Endothelial cell of umbilical vein (primary cell): ENCODE results near the gene ABCC4. TPM values are rescaled to one million over a fixed set of nuclear protein-coding genes. Genes with fewer than 3 reads are reported as not detected.

Experiments used
- BruUV-seq: library from RNA; stranded (reverse); fragments of 400-500 nt; replicated peaks from 2 replicates; lab custom pipeline; 2021; lab: Mats Ljungman, UMichigan
- CTCF ChIA-PET: fragments of 300-600, 350-600 bp; sonication (Branson Sonifier 250); formaldehyde crosslinking; loops from one replicate; lab custom pipeline; 2021; ENCODE audit warnings: antibody characterized with exemption, inconsistent platforms; lab: Charles Lee
- POLR2A ChIA-PET: fragments of 300-600, 350-600 bp; sonication (Branson Sonifier 250); formaldehyde crosslinking; loops from one replicate; lab custom pipeline; 2021; ENCODE audit warnings: antibody characterized with exemption, inconsistent platforms; lab: Charles Lee
- DNase-seq: peaks from one replicate; pipeline ENCODE4 v3.0.0-alpha.2; 2011; ENCODE audit warnings: low read depth, low spot score
- FAIRE-seq: peaks from 2 replicates; lab custom pipeline; 2011; peaks lifted over from hg19 to GRCh38; lab: Jason Lieb, UNC
- H2AFZ ChIP-seq: 2 replicates; pipeline ENCODE4 v1.6.0; 2012; ENCODE audit warnings: low read depth, low read length, control low read depth, inconsistent platforms
- H3K27ac ChIP-seq: 2 replicates; pipeline ENCODE4 v1.5.1; 2011; ENCODE audit warnings: low read depth, mild to moderate bottlenecking, control low read depth, low read length, moderate library complexity; ENCODE audit not compliant: insufficient read depth
- H3K27me3 ChIP-seq, 2 experiments: 2 replicates each; pipeline versions ENCODE4 v1.6.0 to v1.6.1; 2011; ENCODE audit warnings: low read length in 2 of 2, mixed read lengths in 1 of 2; ENCODE audit not compliant: control insufficient read depth in 2 of 2, insufficient read depth in 2 of 2
- H3K36me3 ChIP-seq, 2 experiments: 2 replicates in 1 of 2; 3 replicates in 1 of 2; pipeline ENCODE4 v1.5.1; 2011; ENCODE audit warnings: low read length in 2 of 2, mild to moderate bottlenecking in 1 of 2, moderate library complexity in 1 of 2; ENCODE audit not compliant: control insufficient read depth in 2 of 2, insufficient read depth in 2 of 2; ENCODE audit errors: extremely low read depth in 1 of 2
- H3K4me1 ChIP-seq: 3 replicates; pipeline ENCODE4 v1.5.1; 2011; ENCODE audit warnings: mild to moderate bottlenecking, low read length; ENCODE audit not compliant: control insufficient read depth, insufficient read depth; ENCODE audit errors: extremely low read depth
- H3K4me2 ChIP-seq: 2 replicates; pipeline ENCODE4 v1.6.1; 2011; ENCODE audit warnings: low read length, control low read depth, mixed read lengths; ENCODE audit not compliant: insufficient read depth
- H3K4me3 ChIP-seq, 3 experiments: fragments of 200-600 bp in 1 of 3; sonication (generic), shearing (Covaris generic) in 1 of 3; replicated peaks in 1 of 3; 2 replicates each; pipeline ENCODE4 v1.5.1; 2011 to 2016; ENCODE audit warnings: control low read depth in 3 of 3, low read length in 3 of 3, mild to moderate bottlenecking in 2 of 3, inconsistent platforms in 1 of 3, low read depth in 1 of 3, moderate library complexity in 1 of 3; ENCODE audit not compliant: insufficient read depth in 1 of 3
- H3K79me2 ChIP-seq: 2 replicates; pipeline ENCODE4 v1.6.0; 2012; ENCODE audit warnings: low read length, inconsistent platforms; ENCODE audit not compliant: control insufficient read depth, insufficient read depth
- H3K9ac ChIP-seq: replicated peaks from 2 replicates; pipeline ENCODE3; 2011; ENCODE audit warnings: low read length, control low read depth; ENCODE audit not compliant: insufficient read depth; ENCODE audit errors: extremely low read depth
- H3K9me1 ChIP-seq: replicated peaks from 3 replicates; pipeline ENCODE4 v1.6.0; 2011; ENCODE audit warnings: mild to moderate bottlenecking, low read length; ENCODE audit not compliant: control insufficient read depth, insufficient read depth; ENCODE audit errors: extremely low read depth
- H3K9me3 ChIP-seq: replicated peaks from 2 replicates; pipeline ENCODE4 v1.5.1; 2012; ENCODE audit warnings: low read length, inconsistent platforms; ENCODE audit not compliant: control insufficient read depth, insufficient read depth
- H4K20me1 ChIP-seq: replicated peaks from 2 replicates; pipeline ENCODE3; 2011; ENCODE audit warnings: mild to moderate bottlenecking, low read length; ENCODE audit not compliant: control insufficient read depth, insufficient read depth; ENCODE audit errors: extremely low read depth
- EZH2 ChIP-seq: IDR thresholded peaks from 2 replicates; pipeline ENCODE4 v1.6.1; 2012; ENCODE audit warnings: borderline replicate concordance, low read depth, mild to moderate bottlenecking, moderate library complexity, low read length, inconsistent platforms; ENCODE audit not compliant: severe bottlenecking
- FOS ChIP-seq: IDR thresholded peaks from 2 replicates; pipeline ENCODE4 v1.6.1; 2011; ENCODE audit warnings: mild to moderate bottlenecking, low read length, moderate library complexity, borderline replicate concordance; ENCODE audit not compliant: insufficient read depth
- GATA2 ChIP-seq: IDR thresholded peaks from 2 replicates; pipeline ENCODE4 v1.7.0; 2011; ENCODE audit warnings: low read depth, mild to moderate bottlenecking, moderate library complexity, mixed read lengths, low read length; ENCODE audit not compliant: insufficient read length, insufficient read depth
- JUN ChIP-seq: IDR thresholded peaks from 2 replicates; pipeline ENCODE4 v1.6.1; 2011; ENCODE audit warnings: borderline replicate concordance, low read depth; ENCODE audit not compliant: insufficient read length, insufficient read depth
- MAX ChIP-seq: IDR thresholded peaks from 2 replicates; pipeline ENCODE4 v1.6.1; 2011; ENCODE audit not compliant: insufficient read depth, insufficient read length
- MYC ChIP-seq: IDR thresholded peaks from one replicate; pipeline ENCODE4 v1.6.1; 2011; ENCODE audit warnings: mild to moderate bottlenecking, low read depth, low read length
- POLR2A ChIP-seq: IDR thresholded peaks from 2 replicates; pipeline ENCODE4 v1.6.1; 2012; ENCODE audit warnings: low read depth, mild to moderate bottlenecking, control low read depth, low read length
- POLR2AphosphoS5 ChIP-seq: IDR thresholded peaks from 2 replicates; pipeline ENCODE4 v1.6.1; 2012; ENCODE audit warnings: low read depth, mild to moderate bottlenecking, control low read depth, low read length, moderate library complexity; ENCODE audit not compliant: insufficient read depth
- dilution Hi-C: fragments of 300-500 bp; cut with MboI; formaldehyde crosslinking; loops from one replicate; pipeline ENCODE4 v1.15.0; 2019; ENCODE audit warnings: low sequenced_read_pairs; ENCODE audit not compliant: extremely low pct_ligation_motif_present
- intact Hi-C: fragments of 100-400 bp; cut with micrococcal nuclease; formaldehyde crosslinking; loops from one replicate; pipeline ENCODE4 v1.10.0; 2022
- polyA plus RNA-seq, 4 experiments: library from polyadenylated mRNA; depleted of rRNA in 3 of 4; stranded (reverse) in 3 of 4; unstranded in 1 of 4; fragments of >200 nt; gene quantifications; 2 replicates each; pipeline versions ENCODE4 v1.2.1 to v1.2.3, GENCODE V29; 2011 to 2012; ENCODE audit warnings: missing spikeins in 1 of 4
- total RNA-seq: library from RNA; stranded (reverse); gene quantifications from 2 replicates; pipeline ENCODE4 v1.2.3, GENCODE V29; 2021
- TF ChIP-seq, protein P1 (sequence below), 2 donors: IDR thresholded peaks; 1 replicate in 1 of 2; 2 replicates in 1 of 2; pipeline ENCODE4 v1.5.1; 2011; ENCODE audit warnings: low read length in 2 of 2, mild to moderate bottlenecking in 2 of 2, moderate library complexity in 2 of 2, control low read depth in 1 of 2, inconsistent platforms in 1 of 2, low read depth in 1 of 2; ENCODE audit not compliant: insufficient read depth in 1 of 2; ENCODE audit errors: extremely low read depth in 1 of 2

ABCC4 gene
- total and polyA plus RNA-seq, 2 donors (not counting 3 experiments of a cell fraction or from before 2014, with no cell fraction given): 9.2 to 15.9 TPM

DNA sequence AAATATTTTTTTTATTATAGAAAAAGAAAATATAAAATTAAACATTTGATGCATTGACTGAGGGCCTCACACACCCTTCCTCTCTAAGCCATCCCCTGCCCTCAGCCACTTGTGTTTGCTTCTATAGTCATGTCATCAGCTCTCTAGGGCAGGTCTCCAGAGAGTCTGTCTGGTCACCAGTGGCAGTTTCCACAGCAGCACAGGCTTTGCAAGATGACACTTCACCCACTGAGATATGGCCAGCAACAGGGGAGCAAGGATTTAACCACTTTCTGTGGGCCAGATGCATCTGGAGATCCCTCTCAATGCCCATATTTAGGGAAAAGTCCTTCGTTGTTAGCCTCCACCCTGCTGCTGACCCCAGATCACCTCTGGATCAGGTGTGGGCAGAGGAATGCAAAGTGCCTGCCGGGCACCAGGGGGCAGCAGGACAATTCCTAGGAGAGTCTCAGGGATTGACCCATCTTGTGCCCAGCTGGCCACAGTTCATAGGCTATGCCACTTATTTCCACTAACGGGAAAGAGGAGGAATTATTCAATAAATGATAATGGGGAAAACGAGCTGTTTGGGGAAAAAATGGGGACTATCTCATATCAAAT, 4.8 kb downstream of the ABCC4 start:
- intact Hi-C loops (loop anchor here (1.0 to 5.0 kb wide), 5 partner anchors 84 to 538 kb away; no protein-coding TSS in a partner anchor), dilution Hi-C loops (no loop called here)
- no peaks in the 10 kb centered on the region for H3K9me3 ChIP-seq
- H4K20me1 ChIP-seq: no peaks in the 10 kb centered on the region
- H3K9me1 ChIP-seq: no peaks in the 10 kb centered on the region
- peak; percentile 49 for DNase-seq
- H2AFZ ChIP-seq: no peak overlapping the region
- TF ChIP-seq POLR2A: no peak
- TF ChIP-seq, protein P1, sequence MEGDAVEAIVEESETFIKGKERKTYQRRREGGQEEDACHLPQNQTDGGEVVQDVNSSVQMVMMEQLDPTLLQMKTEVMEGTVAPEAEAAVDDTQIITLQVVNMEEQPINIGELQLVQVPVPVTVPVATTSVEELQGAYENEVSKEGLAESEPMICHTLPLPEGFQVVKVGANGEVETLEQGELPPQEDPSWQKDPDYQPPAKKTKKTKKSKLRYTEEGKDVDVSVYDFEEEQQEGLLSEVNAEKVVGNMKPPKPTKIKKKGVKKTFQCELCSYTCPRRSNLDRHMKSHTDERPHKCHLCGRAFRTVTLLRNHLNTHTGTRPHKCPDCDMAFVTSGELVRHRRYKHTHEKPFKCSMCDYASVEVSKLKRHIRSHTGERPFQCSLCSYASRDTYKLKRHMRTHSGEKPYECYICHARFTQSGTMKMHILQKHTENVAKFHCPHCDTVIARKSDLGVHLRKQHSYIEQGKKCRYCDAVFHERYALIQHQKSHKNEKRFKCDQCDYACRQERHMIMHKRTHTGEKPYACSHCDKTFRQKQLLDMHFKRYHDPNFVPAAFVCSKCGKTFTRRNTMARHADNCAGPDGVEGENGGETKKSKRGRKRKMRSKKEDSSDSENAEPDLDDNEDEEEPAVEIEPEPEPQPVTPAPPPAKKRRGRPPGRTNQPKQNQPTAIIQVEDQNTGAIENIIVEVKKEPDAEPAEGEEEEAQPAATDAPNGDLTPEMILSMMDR (IDR thresholded peaks at IDR 0.05; ENCODE audit: extremely low read depth in 1 of 2, insufficient read depth in 1 of 2, low read depth in 1 of 2, low read length in 2 of 2): peak; percentile 78 to 84
- H3K4me3 ChIP-seq: no peak overlapping the region
- POLR2A ChIA-PET: interaction anchor here (1.8 kb wide), 1 partner anchor 84 kb away, joined by 5 read pairs; no protein-coding TSS in a partner anchor
- CTCF ChIA-PET: interaction anchor here (0.6 to 12.3 kb wide), 39 partner anchors 7 to 537 kb away, joined by 3 to 260 read pairs (median 5); no protein-coding TSS in a partner anchor
- H3K36me3 ChIP-seq: peaks cover 0 to 3% of the 10 kb centered on the region in 2 experiments
- BruUV-seq: no TSS peak
- peaks cover 45% of the 10 kb centered on the region for H3K79me2 ChIP-seq
- no peak overlapping the region for H3K9ac ChIP-seq
- no peaks in the 10 kb centered on the region for H3K27me3 ChIP-seq
- no peak overlapping the region for H3K27ac ChIP-seq
- H3K4me1 ChIP-seq: peaks cover 11% of the 10 kb centered on the region
- H3K4me2 ChIP-seq: no peak overlapping the region
- peak; percentile 28 for FAIRE-seq

DNA sequence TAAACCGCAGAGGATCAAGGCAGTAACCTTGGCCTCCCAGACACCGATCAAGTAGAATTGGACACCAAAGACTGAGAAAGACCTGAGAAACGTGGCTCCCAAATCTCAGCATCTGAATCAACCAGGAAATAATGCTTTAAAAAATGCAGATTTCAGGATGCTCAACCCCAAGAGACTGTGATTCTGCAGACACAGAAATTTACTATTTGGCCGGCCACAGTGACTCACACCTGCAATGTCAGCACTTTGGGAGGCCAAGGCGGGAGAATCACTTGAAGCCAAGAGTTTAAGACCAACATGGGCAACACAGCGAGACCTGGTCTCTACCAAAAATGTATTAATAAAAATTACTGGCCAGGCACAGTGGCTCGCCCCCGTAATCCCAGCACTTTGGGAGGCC, 6.2 kb downstream of the ABCC4 start:
- Histone ChIP-seq H3K4me1 (peaks cover 4% of the 10 kb centered on the region), H2AFZ (no peak overlapping the region), H3K4me2 (no peak overlapping the region), H3K36me3 (peaks cover 0 to 3% of the 10 kb centered on the region in 2 experiments), H3K27ac (no peak overlapping the region), H3K9me3 (no peaks in the 10 kb centered on the region), H3K27me3 (no peaks in the 10 kb centered on the region), H3K9ac (no peak overlapping the region), H3K79me2 (peaks cover 43% of the 10 kb centered on the region), H3K4me3 (no peak overlapping the region), H3K9me1 (no peaks in the 10 kb centered on the region), H4K20me1 (no peaks in the 10 kb centered on the region)
- DNase-seq (no peak), FAIRE-seq (peak; percentile 55)
- CTCF ChIA-PET: interaction anchor here (1.3 to 12.3 kb wide), 6 partner anchors 45 to 109 kb away, joined by 4 to 260 read pairs (median 62); no protein-coding TSS in a partner anchor
- intact Hi-C loops: loop anchor here (5.0 kb wide), 1 partner anchor 182 kb away; no protein-coding TSS in a partner anchor
- TF ChIP-seq, protein P1 (IDR thresholded peaks at IDR 0.05; ENCODE audit: extremely low read depth in 1 of 2, insufficient read depth in 1 of 2, low read depth in 1 of 2, low read length in 2 of 2): no peak
- TF ChIP-seq POLR2A (no peak), MAX (no peak), EZH2 (no peak), FOS (no peak), POLR2AphosphoS5 (no peak), JUN (no peak), MYC (no peak), GATA2 (no peak)
- POLR2A ChIA-PET: no interaction called here
- dilution Hi-C loops: no loop called here
- BruUV-seq: no TSS peak
